K562 (cell line): ENCODE data around the gene LETM1. TPM values are rescaled to one million over a fixed set of nuclear protein-coding genes. Genes with fewer than 3 reads are reported as not detected.

Source experiments
- CHD1 ChIP-seq: fragments of 200-600 bp; sonication (generic); IDR thresholded peaks from one replicate; pipeline ENCODE4 v1.6.1; 2012; ENCODE audit warnings: mild to moderate bottlenecking, moderate library complexity, low read length, inconsistent platforms
- ESRRB ChIP-seq: fragments of 250-450 bp; sonication (Bioruptor Pico); IDR thresholded peaks from 2 replicates; pipeline ENCODE4 v1.5.0; 2020; ENCODE audit warnings: mild to moderate bottlenecking, moderate library complexity, borderline replicate concordance
- HMG20B ChIP-seq: fragments of 250-450 bp; sonication (Bioruptor Pico); IDR thresholded peaks from 2 replicates; pipeline ENCODE4 v1.5.0; 2021; ENCODE audit warnings: mild to moderate bottlenecking
- IRF2 ChIP-seq: sonication (generic); formaldehyde crosslinking; IDR thresholded peaks from 2 replicates; pipeline ENCODE4 v1.8.1; 2022; ENCODE audit warnings: mild to moderate bottlenecking, missing genetic modification reagents
- KDM5B ChIP-seq: fragments of 200-600 bp; sonication (generic); IDR thresholded peaks from 2 replicates; pipeline ENCODE4 v1.6.1; 2012; ENCODE audit warnings: low read depth, mild to moderate bottlenecking, moderate library complexity, low read length, control low read depth, inconsistent platforms; ENCODE audit not compliant: insufficient replicate concordance
- MAFK ChIP-seq: IDR thresholded peaks from 2 replicates; pipeline ENCODE4 v1.6.1; 2011; ENCODE audit warnings: low read length, improper control_type of control experiment
- MYC ChIP-seq, 2 experiments: fragments of 250-450 bp in 1 of 2; sonication (Bioruptor Pico) in 1 of 2; IDR thresholded peaks; 2 replicates each; pipeline versions ENCODE4 v1.5.1 to v1.6.1; 2012 to 2021; ENCODE audit warnings: low read depth in 2 of 2, borderline replicate concordance in 1 of 2, improper control_type of control experiment in 1 of 2, low read length in 1 of 2, mild to moderate bottlenecking in 1 of 2, moderate library complexity in 1 of 2
- TCF7 ChIP-seq: sonication (generic); IDR thresholded peaks from 2 replicates; pipeline ENCODE4 v1.6.1; 2016; ENCODE audit warnings: antibody characterized with exemption, borderline replicate concordance
- ZNF197 ChIP-seq: fragments of 200-800 bp; sonication (Bioruptor generic); IDR thresholded peaks from 2 replicates; pipeline ENCODE4 v1.6.1; 2016; ENCODE audit warnings: low read depth, missing genetic modification characterization, missing compliant biosample characterization
- polyA plus RNA-seq, 8 experiments: library from polyadenylated mRNA; depleted of rRNA in 4 of 8; stranded (reverse) in 5 of 8; unstranded in 3 of 8; fragments of >200 nt; fragmentation: Nextera tagmentation in 2 of 8; fragmentation: Illumina TruSeq in 1 of 8; extraction: Ambion mirVana in 2 of 8; extraction: Trizol in 1 of 8; gene quantifications; 2 replicates each; pipeline versions ENCODE4 v1.2.1 to v1.2.3, GENCODE V29; 2011 to 2014; ENCODE audit warnings: inconsistent platforms in 1 of 8, missing spikeins in 1 of 8
- total RNA-seq, 7 experiments: library from RNA; depleted of rRNA in 6 of 7; stranded (reverse); fragments of >200 nt in 6 of 7; fragmentation: Illumina TruSeq in 2 of 7; extraction: Trizol in 2 of 7; gene quantifications; 2 replicates each; pipeline versions ENCODE4 v1.2.1 to v1.2.3, GENCODE V29; 2011 to 2021; ENCODE audit warnings: low replicate concordance in 1 of 7
- TF ChIP-seq, protein P1 (sequence below): fragments of 250-450 bp; sonication (Bioruptor Pico); IDR thresholded peaks from 2 replicates; pipeline ENCODE4 v1.8.0; 2021; ENCODE audit warnings: borderline replicate concordance, mild to moderate bottlenecking, moderate library complexity; ENCODE audit not compliant: poor library complexity, severe bottlenecking
- TF ChIP-seq, protein P2 (sequence below): fragments of 450-650 bp; formaldehyde crosslinking; IDR thresholded peaks from 2 replicates; pipeline ENCODE4 v1.4.0; 2022; ENCODE audit warnings: missing genetic modification characterization
- TF ChIP-seq, protein P3 (sequence below): IDR thresholded peaks from 2 replicates; pipeline ENCODE4 v1.6.1; 2014; ENCODE audit warnings: antibody characterized with exemption
- TF ChIP-seq, protein P4 (sequence below), 2 experiments: fragments of 450-650 bp; conservative IDR thresholded peaks; 2 replicates each; pipeline ENCODE4 v1.6.1; 2017; ENCODE audit warnings: mild to moderate bottlenecking in 2 of 2, moderate library complexity in 2 of 2
- TF ChIP-seq, protein P5 (sequence below): fragments of 250-450 bp; sonication (Bioruptor Pico); IDR thresholded peaks from 2 replicates; pipeline ENCODE4 v1.5.1; 2021; ENCODE audit warnings: mild to moderate bottlenecking

LETM1 gene
- total and polyA plus RNA-seq, 9 of the 15 experiments (the other 6 are each of a cell fraction or from before 2014, with no cell fraction given) = 3.9 to 109 (median 35.0) TPM

DNA sequence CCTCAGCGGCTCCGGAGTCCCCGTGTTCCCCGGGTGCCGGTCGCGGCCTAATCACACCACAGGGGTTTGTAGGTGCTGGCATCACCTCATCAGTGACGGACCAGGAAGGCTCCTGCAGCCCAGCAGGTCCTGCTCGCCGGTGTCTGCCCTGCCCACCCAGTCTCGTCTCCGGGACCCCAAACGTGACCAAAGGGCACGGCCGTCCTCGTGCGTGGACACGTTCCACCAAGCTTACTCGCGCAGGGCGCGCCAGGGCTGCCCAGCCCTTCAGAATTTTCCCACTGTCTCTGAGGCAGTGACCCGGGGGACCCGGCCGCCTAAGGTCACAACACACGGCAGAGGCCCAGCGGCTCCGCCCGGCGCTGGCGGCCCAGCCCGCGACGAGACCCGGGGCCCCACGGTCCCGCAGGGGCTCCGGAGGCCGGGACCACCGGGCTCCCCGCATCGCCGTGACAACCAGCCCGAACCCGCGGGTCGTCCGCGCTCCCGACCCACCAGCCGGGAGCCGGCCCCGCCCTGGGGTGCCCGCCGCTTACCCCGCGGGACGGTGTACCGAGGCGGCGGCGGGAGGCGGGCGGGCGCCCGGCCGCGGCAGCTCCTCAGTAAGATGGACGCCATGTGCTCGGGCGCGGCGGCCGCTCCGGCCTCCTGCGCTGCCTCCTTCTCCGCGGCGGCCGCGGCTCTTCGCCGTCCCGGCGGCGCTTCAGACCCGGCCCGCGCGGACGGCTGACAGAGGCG is 454 bp downstream of the LETM1 start (continued):
- TF ChIP-seq, protein P1, sequence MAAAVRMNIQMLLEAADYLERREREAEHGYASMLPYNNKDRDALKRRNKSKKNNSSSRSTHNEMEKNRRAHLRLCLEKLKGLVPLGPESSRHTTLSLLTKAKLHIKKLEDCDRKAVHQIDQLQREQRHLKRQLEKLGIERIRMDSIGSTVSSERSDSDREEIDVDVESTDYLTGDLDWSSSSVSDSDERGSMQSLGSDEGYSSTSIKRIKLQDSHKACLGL (CRISPR knock-in tag) = no peak
- TF ChIP-seq ZNF197 = no peak
- TF ChIP-seq, protein P2, sequence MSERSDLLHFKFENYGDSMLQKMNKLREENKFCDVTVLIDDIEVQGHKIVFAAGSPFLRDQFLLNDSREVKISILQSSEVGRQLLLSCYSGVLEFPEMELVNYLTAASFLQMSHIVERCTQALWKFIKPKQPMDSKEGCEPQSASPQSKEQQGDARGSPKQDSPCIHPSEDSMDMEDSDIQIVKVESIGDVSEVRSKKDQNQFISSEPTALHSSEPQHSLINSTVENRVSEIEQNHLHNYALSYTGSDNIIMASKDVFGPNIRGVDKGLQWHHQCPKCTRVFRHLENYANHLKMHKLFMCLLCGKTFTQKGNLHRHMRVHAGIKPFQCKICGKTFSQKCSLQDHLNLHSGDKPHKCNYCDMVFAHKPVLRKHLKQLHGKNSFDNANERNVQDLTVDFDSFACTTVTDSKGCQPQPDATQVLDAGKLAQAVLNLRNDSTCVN (CRISPR knock-in tag) = no peak
- no peak for TF ChIP-seq MAFK
- TF ChIP-seq, protein P3, sequence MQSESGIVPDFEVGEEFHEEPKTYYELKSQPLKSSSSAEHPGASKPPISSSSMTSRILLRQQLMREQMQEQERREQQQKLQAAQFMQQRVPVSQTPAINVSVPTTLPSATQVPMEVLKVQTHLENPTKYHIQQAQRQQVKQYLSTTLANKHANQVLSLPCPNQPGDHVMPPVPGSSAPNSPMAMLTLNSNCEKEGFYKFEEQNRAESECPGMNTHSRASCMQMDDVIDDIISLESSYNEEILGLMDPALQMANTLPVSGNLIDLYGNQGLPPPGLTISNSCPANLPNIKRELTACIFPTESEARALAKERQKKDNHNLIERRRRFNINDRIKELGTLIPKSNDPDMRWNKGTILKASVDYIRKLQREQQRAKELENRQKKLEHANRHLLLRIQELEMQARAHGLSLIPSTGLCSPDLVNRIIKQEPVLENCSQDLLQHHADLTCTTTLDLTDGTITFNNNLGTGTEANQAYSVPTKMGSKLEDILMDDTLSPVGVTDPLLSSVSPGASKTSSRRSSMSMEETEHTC = no peak
- peak; percentile 90 for TF ChIP-seq CHD1
- TF ChIP-seq MYC (IDR thresholded peaks at IDR 0.05; ENCODE audit: low read depth, low read length) = no peak; the same call in 1 of the 2 replicates
- TF ChIP-seq MYC (CRISPR knock-in tag; IDR thresholded peaks at IDR 0.05; ENCODE audit: borderline replicate concordance, low read depth) = no peak
- TF ChIP-seq IRF2 (CRISPR knock-in tag) = no peak
- TF ChIP-seq, protein P4, sequence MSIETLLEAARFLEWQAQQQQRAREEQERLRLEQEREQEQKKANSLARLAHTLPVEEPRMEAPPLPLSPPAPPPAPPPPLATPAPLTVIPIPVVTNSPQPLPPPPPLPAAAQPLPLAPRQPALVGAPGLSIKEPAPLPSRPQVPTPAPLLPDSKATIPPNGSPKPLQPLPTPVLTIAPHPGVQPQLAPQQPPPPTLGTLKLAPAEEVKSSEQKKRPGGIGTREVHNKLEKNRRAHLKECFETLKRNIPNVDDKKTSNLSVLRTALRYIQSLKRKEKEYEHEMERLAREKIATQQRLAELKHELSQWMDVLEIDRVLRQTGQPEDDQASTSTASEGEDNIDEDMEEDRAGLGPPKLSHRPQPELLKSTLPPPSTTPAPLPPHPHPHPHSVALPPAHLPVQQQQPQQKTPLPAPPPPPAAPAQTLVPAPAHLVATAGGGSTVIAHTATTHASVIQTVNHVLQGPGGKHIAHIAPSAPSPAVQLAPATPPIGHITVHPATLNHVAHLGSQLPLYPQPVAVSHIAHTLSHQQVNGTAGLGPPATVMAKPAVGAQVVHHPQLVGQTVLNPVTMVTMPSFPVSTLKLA (conservative IDR thresholded peaks at IDR 0.05) = no peak; a peak in 1 of 4 replicates
- TF ChIP-seq TCF7 = no peak
- TF ChIP-seq, protein P5, sequence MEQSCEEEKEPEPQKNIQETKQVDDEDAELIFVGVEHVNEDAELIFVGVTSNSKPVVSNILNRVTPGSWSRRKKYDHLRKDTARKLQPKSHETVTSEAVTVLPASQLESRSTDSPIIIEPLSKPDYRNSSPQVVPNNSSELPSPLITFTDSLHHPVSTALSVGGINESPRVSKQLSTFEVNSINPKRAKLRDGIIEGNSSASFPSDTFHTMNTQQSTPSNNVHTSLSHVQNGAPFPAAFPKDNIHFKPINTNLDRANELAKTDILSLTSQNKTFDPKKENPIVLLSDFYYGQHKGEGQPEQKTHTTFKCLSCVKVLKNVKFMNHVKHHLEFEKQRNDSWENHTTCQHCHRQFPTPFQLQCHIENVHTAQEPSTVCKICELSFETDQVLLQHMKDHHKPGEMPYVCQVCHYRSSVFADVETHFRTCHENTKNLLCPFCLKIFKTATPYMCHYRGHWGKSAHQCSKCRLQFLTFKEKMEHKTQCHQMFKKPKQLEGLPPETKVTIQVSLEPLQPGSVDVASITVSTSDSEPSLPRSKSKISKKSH = no peak
- TF ChIP-seq KDM5B = no peak
- no peak for TF ChIP-seq HMG20B
- no peak for TF ChIP-seq ESRRB (CRISPR knock-in tag)
